B cell (primary cell): ENCODE data around the gene NKX1-1. TPM values are rescaled to one million over a fixed set of nuclear protein-coding genes. Genes with fewer than 3 reads are reported as not detected.

Experiments used
- ATAC-seq: fragments of 200-7000 bp; cut with Tn5 transposase; one replicate; pipeline ENCODE4 v1.10.0; 2021; ENCODE audit warnings: low read depth, mild to moderate bottlenecking, moderate number of reproducible peaks, moderate library complexity
- CTCF ChIA-PET: fragments of 350-600 bp; sonication (Branson Sonifier 250); formaldehyde crosslinking; loops from one replicate; lab custom pipeline; 2021; ENCODE audit warnings: antibody characterized with exemption, inconsistent platforms; lab: Charles Lee
- POLR2A ChIA-PET: fragments of 350-600 bp; sonication (Branson Sonifier 250); formaldehyde crosslinking; loops from one replicate; lab custom pipeline; 2021; ENCODE audit warnings: antibody characterized with exemption; lab: Charles Lee
- DNase-seq: peaks from one replicate; pipeline ENCODE4 v3.0.0; 2013
- H2AFZ ChIP-seq: 2 replicates; pipeline ENCODE4 v1.6.1; 2012; ENCODE audit warnings: mild to moderate bottlenecking, low read depth, low read length; ENCODE audit not compliant: insufficient read depth, poor library complexity, severe bottlenecking
- H3K27ac ChIP-seq, 2 donors: 1 replicate in 1 of 2; 2 replicates in 1 of 2; pipeline ENCODE4 v1.5.1; 2012 to 2013; ENCODE audit warnings: low read length in 2 of 2, mild to moderate bottlenecking in 2 of 2, moderate library complexity in 1 of 2
- H3K27me3 ChIP-seq, 4 experiments: fragments of 200-600 bp in 1 of 4; sonication (generic) in 1 of 4; replicated peaks in 1 of 4; 1 replicate in 2 of 4; 2 replicates in 2 of 4; pipeline versions ENCODE4 v1.6.1 to v1.7.0; 2013 to 2016; ENCODE audit warnings: low read length in 3 of 4, mild to moderate bottlenecking in 2 of 4, mixed read lengths in 1 of 4, moderate library complexity in 1 of 4; ENCODE audit not compliant: insufficient read depth in 4 of 4, control insufficient read depth in 3 of 4; ENCODE audit errors: control extremely low read depth in 1 of 4
- H3K36me3 ChIP-seq, 2 experiments: replicated peaks in 1 of 2; 1 replicate in 1 of 2; 2 replicates in 1 of 2; pipeline versions ENCODE4 v1.6.1 to v1.7.1; 2013; ENCODE audit warnings: low read length in 1 of 2; ENCODE audit not compliant: insufficient read depth in 2 of 2, control insufficient read depth in 1 of 2; ENCODE audit errors: control extremely low read depth in 1 of 2, extremely low read depth in 1 of 2
- H3K4me1 ChIP-seq, 2 donors: fragments of 200-600 bp in 1 of 2; sonication (generic) in 1 of 2; 1 replicate in 1 of 2; 2 replicates in 1 of 2; pipeline versions ENCODE4 v1.5.1 to v1.6.1; 2013 to 2017; ENCODE audit warnings: low read length in 2 of 2; ENCODE audit not compliant: control insufficient read depth in 2 of 2, insufficient read depth in 2 of 2
- H3K4me2 ChIP-seq: replicated peaks from 2 replicates; pipeline ENCODE3; 2012; ENCODE audit warnings: mild to moderate bottlenecking, low read depth, low read length; ENCODE audit not compliant: poor library complexity, severe bottlenecking
- H3K4me3 ChIP-seq, 5 experiments: fragments of 200-600 bp in 1 of 5; sonication (generic) in 1 of 5; 1 replicate in 3 of 5; 2 replicates in 2 of 5; pipeline versions ENCODE4 v1.5.1 to v1.7.0; 2011 to 2016; ENCODE audit warnings: low read length in 4 of 5, mild to moderate bottlenecking in 4 of 5, low read depth in 2 of 5, control low read depth in 1 of 5, moderate library complexity in 1 of 5; ENCODE audit not compliant: insufficient read depth in 1 of 5; ENCODE audit errors: control extremely low read depth in 1 of 5, extremely low read depth in 1 of 5
- H3K79me2 ChIP-seq: fragments of 200-600 bp; sonication (generic); one replicate; pipeline ENCODE4 v1.6.0; 2016; ENCODE audit warnings: low read length; ENCODE audit not compliant: control insufficient read depth, insufficient read depth
- H3K9ac ChIP-seq: fragments of 200-600 bp; sonication (generic); 2 replicates; pipeline ENCODE4 v1.6.1; 2017; ENCODE audit warnings: mild to moderate bottlenecking, low read length, moderate library complexity
- H3K9me3 ChIP-seq, 3 donors: one replicate each; pipeline versions ENCODE4 v1.6.1 to v1.7.1; 2013; ENCODE audit warnings: low read length in 2 of 3; ENCODE audit not compliant: control insufficient read depth in 2 of 3, insufficient read depth in 1 of 3; ENCODE audit errors: control extremely low read depth in 1 of 3
- H4K20me1 ChIP-seq: 2 replicates; pipeline ENCODE4 v1.6.0; 2012; ENCODE audit warnings: mild to moderate bottlenecking, low read length; ENCODE audit not compliant: insufficient read depth, control insufficient read depth, poor library complexity, severe bottlenecking
- H3K27ac Mint-ChIP-seq: one replicate; pipeline ENCODE4 v1.8.0; 2021; ENCODE audit warnings: mixed read lengths
- H3K27me3 Mint-ChIP-seq: one replicate; pipeline ENCODE4 v1.8.0; 2021; ENCODE audit warnings: mixed read lengths
- H3K4me1 Mint-ChIP-seq: one replicate; pipeline ENCODE4 v1.8.0; 2021; ENCODE audit warnings: mixed read lengths
- H3K4me3 Mint-ChIP-seq: one replicate; pipeline ENCODE4 v1.8.0; 2021; ENCODE audit warnings: mixed read lengths
- H3K9me3 Mint-ChIP-seq: one replicate; pipeline ENCODE4 v1.8.0; 2022; ENCODE audit warnings: mixed read lengths; ENCODE audit not compliant: insufficient read depth
- CTCF ChIP-seq: fragments of 200-600 bp; IDR thresholded peaks from one replicate; pipeline ENCODE4 v1.8.0; 2022; ENCODE audit warnings: antibody characterized with exemption, mild to moderate bottlenecking
- EZH2 ChIP-seq: IDR thresholded peaks from 2 replicates; pipeline ENCODE4 v1.6.1; 2012; ENCODE audit warnings: borderline replicate concordance, low read depth, mild to moderate bottlenecking, moderate library complexity, low read length; ENCODE audit not compliant: insufficient read depth, poor library complexity, severe bottlenecking
- WGBS: methylation state at CpG from one replicate; pipeline ENCODE4 v1.1.5; 2013; ENCODE audit warnings: missing lambda C conversion rate; ENCODE audit not compliant: insufficient coverage; 5-methylcytosine and 5-hydroxymethylcytosine counted together
- intact Hi-C: fragments of 100-400 bp; cut with micrococcal nuclease; formaldehyde crosslinking; loops from one replicate; pipeline ENCODE4 v1.10.0; 2022
- polyA plus RNA-seq: library from polyadenylated mRNA; depleted of rRNA; stranded (reverse); fragments of >200 nt; gene quantifications from 2 replicates; pipeline ENCODE4 v1.2.3, GENCODE V29; 2012
- total RNA-seq, 2 donors: library from RNA; stranded (reverse); fragments of 120-200 nt in 1 of 2; gene quantifications; 1 replicate in 1 of 2; 2 replicates in 1 of 2; pipeline versions ENCODE4 v1.2.3 to v1.2.4, GENCODE V29; 2013 to 2022

Gene NKX1-1
- total and polyA plus RNA-seq, 2 donors (not counting 1 experiment from before 2014, with no cell fraction given), result not detected

GRCh38 chr4:1376841-1377605 lies 29.2 kb downstream of the NKX1-1 start:
- no peak overlapping the region for H3K4me2 ChIP-seq
- no peak overlapping the region for H3K27ac ChIP-seq
- H3K9ac ChIP-seq, result no peak overlapping the region
- H3K4me1 Mint-ChIP-seq, result no peaks in the 10 kb centered on the region
- H3K79me2 ChIP-seq, result no peaks in the 10 kb centered on the region
- peaks cover 0 to 11% of the 10 kb centered on the region in 2 experiments for H3K36me3 ChIP-seq
- H3K9me3 ChIP-seq, result peaks cover 0 to 4% (median 0%) of the 10 kb centered on the region in 3 donors
- no peaks in the 10 kb centered on the region for H3K27me3 ChIP-seq
- no peak overlapping the region for H2AFZ ChIP-seq
- ChIA-PET CTCF (no interaction called here), POLR2A (no interaction called here)
- ATAC-seq, result no peak
- H3K27me3 Mint-ChIP-seq, result no peaks in the 10 kb centered on the region
- no peaks in the 10 kb centered on the region for H4K20me1 ChIP-seq
- intact Hi-C loops, result no loop called here
- H3K4me3 Mint-ChIP-seq, result no peak overlapping the region
- DNase-seq, result no peak
- H3K4me1 ChIP-seq, result no peaks in the 10 kb centered on the region
- no peak overlapping the region for H3K27ac Mint-ChIP-seq
- H3K4me3 ChIP-seq, result no peak overlapping the region
- 96% methylated on average over 31 of the region's 32 CpGs for WGBS
- no peaks in the 10 kb centered on the region for H3K9me3 Mint-ChIP-seq
- no peak for TF ChIP-seq EZH2
- TF ChIP-seq CTCF, result no peak

- H3K4me2 ChIP-seq, result no peak overlapping the region
- H3K9ac ChIP-seq, result no peak overlapping the region
- H3K27ac ChIP-seq, result no peak overlapping the region
- H3K9me3 ChIP-seq, result peaks cover 0 to 4% (median 0%) of the 10 kb centered on the region in 3 donors
- H2AFZ ChIP-seq, result no peak overlapping the region
- H3K36me3 ChIP-seq, result peaks cover 0 to 11% of the 10 kb centered on the region in 2 experiments
- H3K4me3 ChIP-seq, result no peak overlapping the region
- no peaks in the 10 kb centered on the region for H4K20me1 ChIP-seq
- ATAC-seq (no peak), DNase-seq (no peak)
- Mint-ChIP-seq H3K27ac (no peak overlapping the region), H3K9me3 (no peaks in the 10 kb centered on the region), H3K27me3 (no peaks in the 10 kb centered on the region), H3K4me1 (no peaks in the 10 kb centered on the region), H3K4me3 (no peak overlapping the region)
- POLR2A ChIA-PET, result no interaction called here
- CTCF ChIA-PET, result no interaction called here
- WGBS, result 94% methylated on average over 23 of the region's 23 CpGs
- intact Hi-C loops, result no loop called here
- no peaks in the 10 kb centered on the region for H3K79me2 ChIP-seq
- TF ChIP-seq EZH2 (no peak), CTCF (no peak)
- H3K27me3 ChIP-seq, result no peaks in the 10 kb centered on the region
- no peaks in the 10 kb centered on the region for H3K4me1 ChIP-seq
Measured at GRCh38 chr4:1376391-1376840, 29.8 kb downstream of the NKX1-1 start.
